HUES6 (cell line): ENCODE data around the gene NDP.

Experiments used
- H3K27ac ChIP-seq: 2 replicates; pipeline ENCODE4 v1.7.0; 2013; ENCODE audit warnings: low read depth, mild to moderate bottlenecking, low read length, inconsistent platforms
- H3K27me3 ChIP-seq: 2 replicates; pipeline ENCODE4 v1.6.1; 2013; ENCODE audit warnings: low read length; ENCODE audit not compliant: control insufficient read depth, insufficient read depth
- H3K36me3 ChIP-seq: 2 replicates; pipeline ENCODE4 v1.6.1; 2013; ENCODE audit warnings: low read length; ENCODE audit not compliant: control insufficient read depth, insufficient read depth
- H3K4me1 ChIP-seq: 2 replicates; pipeline ENCODE4 v1.6.1; 2013; ENCODE audit warnings: low read length; ENCODE audit not compliant: control insufficient read depth, insufficient read depth
- H3K4me3 ChIP-seq: 2 replicates; pipeline ENCODE4 v1.5.1; 2013; ENCODE audit warnings: low read depth, low read length
- H3K9ac ChIP-seq: one replicate; pipeline ENCODE4 v1.6.1; 2013; ENCODE audit warnings: mild to moderate bottlenecking, low read length
- H3K9me3 ChIP-seq: 2 replicates; pipeline ENCODE4 v1.6.1; 2013; ENCODE audit warnings: low read depth, low read length; ENCODE audit not compliant: control insufficient read depth, insufficient read depth

NDP gene

GRCh38 chrX:44002567-44002966 lies 29.4 kb upstream of the NDP start:
- H3K9ac ChIP-seq = no peak overlapping the region
- no peak overlapping the region for H3K4me3 ChIP-seq
- H3K36me3 ChIP-seq = no peaks in the 10 kb centered on the region
- no peaks in the 10 kb centered on the region for H3K4me1 ChIP-seq
- no peaks in the 10 kb centered on the region for H3K9me3 ChIP-seq
- no peaks in the 10 kb centered on the region for H3K27me3 ChIP-seq
- H3K27ac ChIP-seq = no peak overlapping the region

- no peak overlapping the region for H3K27ac ChIP-seq
- H3K4me3 ChIP-seq = no peak overlapping the region
- H3K9me3 ChIP-seq = no peaks in the 10 kb centered on the region
- no peaks in the 10 kb centered on the region for H3K27me3 ChIP-seq
- no peaks in the 10 kb centered on the region for H3K4me1 ChIP-seq
- no peaks in the 10 kb centered on the region for H3K36me3 ChIP-seq
- no peak overlapping the region for H3K9ac ChIP-seq
Observed at GRCh38 chrX:43998374-43998773, 25.2 kb upstream of the NDP start.

- Histone ChIP-seq H3K4me1 (no peaks in the 10 kb centered on the region), H3K9ac (no peak overlapping the region), H3K9me3 (no peaks in the 10 kb centered on the region), H3K27me3 (no peaks in the 10 kb centered on the region), H3K36me3 (no peaks in the 10 kb centered on the region), H3K27ac (no peak overlapping the region), H3K4me3 (no peak overlapping the region)
Observed at GRCh38 chrX:43996491-43996890, 23.3 kb upstream of the NDP start.

- no peaks in the 10 kb centered on the region for H3K9me3 ChIP-seq
- H3K4me1 ChIP-seq = no peaks in the 10 kb centered on the region
- H3K9ac ChIP-seq = no peak overlapping the region
- H3K27me3 ChIP-seq = no peaks in the 10 kb centered on the region
- no peak overlapping the region for H3K4me3 ChIP-seq
- H3K36me3 ChIP-seq = no peaks in the 10 kb centered on the region
- H3K27ac ChIP-seq = no peak overlapping the region
Observed at GRCh38 chrX:43986083-43986482, 12.9 kb upstream of the NDP start.

DNA sequence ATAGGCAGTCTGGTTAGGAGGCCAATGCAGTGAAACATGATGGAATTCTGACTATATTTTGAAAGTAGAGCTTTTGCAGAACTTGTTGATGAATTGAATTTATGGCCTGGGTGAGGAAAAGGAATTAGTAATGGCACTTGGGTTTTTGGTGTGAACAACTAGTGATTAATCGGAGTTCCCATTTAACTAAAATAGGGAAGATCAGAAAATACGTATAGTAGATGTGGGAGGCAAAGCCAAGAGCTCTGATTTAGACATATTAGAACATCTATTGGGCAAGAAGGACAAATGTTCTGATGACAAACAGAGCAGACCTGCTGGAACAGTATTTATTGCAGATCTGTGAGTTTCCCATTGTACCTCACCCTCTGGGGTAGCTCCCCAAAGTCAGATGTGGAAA lies 12.3 kb upstream of the NDP start:
- Histone ChIP-seq H3K27me3 (no peaks in the 10 kb centered on the region), H3K36me3 (no peaks in the 10 kb centered on the region), H3K4me1 (no peaks in the 10 kb centered on the region), H3K27ac (no peak overlapping the region), H3K9me3 (no peaks in the 10 kb centered on the region), H3K4me3 (no peak overlapping the region), H3K9ac (no peak overlapping the region)

DNA sequence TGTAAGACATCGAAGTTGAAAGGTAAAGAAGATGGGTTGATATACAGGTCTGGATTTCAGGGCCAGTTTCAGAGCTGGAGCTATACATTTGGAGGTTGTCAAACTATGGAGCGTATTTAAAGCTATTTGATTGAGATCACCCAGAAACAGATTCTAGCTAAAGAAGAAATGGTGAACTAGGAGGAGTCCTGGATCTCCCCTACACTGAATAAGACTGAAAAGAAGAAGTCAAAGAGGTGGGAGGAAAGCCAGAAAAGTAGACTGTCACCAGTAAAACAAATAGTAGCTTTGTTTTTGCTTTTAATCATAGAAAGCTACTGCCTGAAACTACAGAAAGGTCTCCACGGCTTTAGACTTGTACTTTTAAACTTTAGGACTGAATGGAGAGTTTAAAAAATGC lies 5.0 kb upstream of the NDP start:
- Histone ChIP-seq H3K27ac (no peak overlapping the region), H3K4me1 (peaks cover 9% of the 10 kb centered on the region), H3K27me3 (peaks cover 16% of the 10 kb centered on the region), H3K9me3 (no peaks in the 10 kb centered on the region), H3K4me3 (no peak overlapping the region), H3K36me3 (no peaks in the 10 kb centered on the region), H3K9ac (no peak overlapping the region)

DNA sequence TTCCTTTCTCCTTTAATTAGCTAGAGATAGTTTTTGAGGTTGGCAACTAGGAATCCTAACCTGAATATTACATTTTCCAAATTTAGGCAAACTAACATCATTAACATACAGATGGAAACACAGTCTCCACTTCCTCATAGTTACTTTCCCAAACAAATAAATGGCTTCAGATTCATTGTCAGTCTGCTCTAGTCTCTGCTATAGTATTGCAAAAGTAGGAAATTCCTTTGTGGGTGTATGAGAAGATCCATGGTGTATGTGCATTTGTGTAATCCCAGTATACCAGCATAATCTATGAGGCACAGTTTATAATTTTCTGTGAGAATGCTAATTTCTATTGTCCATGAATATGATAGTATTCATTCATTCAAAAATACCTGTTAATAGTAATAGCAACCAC lies 3.0 kb upstream of the NDP start:
- no peaks in the 10 kb centered on the region for H3K9me3 ChIP-seq
- no peak overlapping the region for H3K27ac ChIP-seq
- no peaks in the 10 kb centered on the region for H3K36me3 ChIP-seq
- H3K9ac ChIP-seq = no peak overlapping the region
- peaks cover 31% of the 10 kb centered on the region for H3K27me3 ChIP-seq
- no peak overlapping the region for H3K4me3 ChIP-seq
- peaks cover 19% of the 10 kb centered on the region for H3K4me1 ChIP-seq

DNA sequence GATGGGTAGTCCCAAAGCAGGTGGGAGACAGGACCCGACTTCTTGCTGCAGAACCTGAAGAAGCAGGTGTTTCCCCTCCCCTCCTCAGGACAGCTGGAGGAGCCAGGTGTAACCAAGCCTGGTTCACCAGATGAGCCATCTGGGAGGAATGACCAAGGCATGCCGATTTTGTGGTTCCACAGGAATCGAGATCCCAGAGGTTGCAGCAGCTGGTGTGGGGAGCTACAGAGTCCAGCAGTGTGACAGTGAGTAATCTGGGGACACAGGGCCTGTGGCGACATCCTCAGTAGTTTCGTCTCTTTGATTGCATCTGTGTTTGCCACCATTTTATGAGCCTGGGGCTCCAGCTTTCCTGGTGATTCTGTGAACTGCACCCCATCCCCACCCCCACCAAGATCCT lies 2.6 kb upstream of the NDP start:
- Histone ChIP-seq H3K27me3 (peaks cover 31% of the 10 kb centered on the region), H3K9ac (no peak overlapping the region), H3K36me3 (no peaks in the 10 kb centered on the region), H3K27ac (no peak overlapping the region), H3K4me1 (peaks cover 19% of the 10 kb centered on the region), H3K4me3 (no peak overlapping the region), H3K9me3 (no peaks in the 10 kb centered on the region)

- Histone ChIP-seq H3K9ac (no peak overlapping the region), H3K36me3 (no peaks in the 10 kb centered on the region), H3K9me3 (no peaks in the 10 kb centered on the region), H3K27me3 (peaks cover 31% of the 10 kb centered on the region), H3K4me1 (peaks cover 27% of the 10 kb centered on the region), H3K27ac (no peak overlapping the region), H3K4me3 (no peak overlapping the region)
Observed at GRCh38 chrX:43974741-43975465, 1.7 kb upstream of the NDP start.

DNA sequence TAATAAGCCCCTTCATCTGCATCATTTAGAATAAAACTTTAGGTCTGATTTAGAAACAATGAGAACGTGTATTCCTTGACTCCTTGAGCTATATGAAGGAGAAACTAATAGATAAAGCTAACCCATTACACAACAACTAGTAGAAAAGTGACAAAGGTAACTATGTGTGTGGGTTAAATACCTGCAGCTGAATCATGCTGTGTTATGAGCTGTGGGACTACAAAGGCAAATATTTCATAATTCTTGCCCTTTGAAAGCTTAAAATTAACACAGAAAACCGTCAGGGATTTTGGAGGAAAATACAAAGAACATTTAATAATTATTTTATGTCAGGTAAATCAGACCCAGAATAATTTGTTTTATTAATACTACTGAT lies 898 bp upstream of the NDP start:
- H3K27ac ChIP-seq = no peak overlapping the region
- no peaks in the 10 kb centered on the region for H3K9me3 ChIP-seq
- H3K4me1 ChIP-seq = peaks cover 35% of the 10 kb centered on the region
- H3K9ac ChIP-seq = no peak overlapping the region
- peaks cover 33% of the 10 kb centered on the region for H3K27me3 ChIP-seq
- H3K4me3 ChIP-seq = peak overlapping the region; percentile 59
- no peaks in the 10 kb centered on the region for H3K36me3 ChIP-seq

GRCh38 chrX:43971966-43972961 lies 926 bp downstream of the NDP start:
- H3K9ac ChIP-seq = no peak overlapping the region
- H3K4me3 ChIP-seq = peak overlapping the region; percentile 59

More at GRCh38 chrX:43971966-43972961, 926 bp downstream of the NDP start:
- H3K9me3 ChIP-seq = no peaks in the 10 kb centered on the region
- peaks cover 33% of the 10 kb centered on the region for H3K27me3 ChIP-seq
- H3K36me3 ChIP-seq = no peaks in the 10 kb centered on the region
- H3K27ac ChIP-seq = no peak overlapping the region
- H3K4me1 ChIP-seq = peaks cover 37% of the 10 kb centered on the region
